Activated CD4-positive, alpha-beta T cell treated with anti-CD3 and anti-CD28 coated beads, Interleukin-2, amount 10 ng/mL, durations not matched to agents 24 days and 14 days (primary cell): ENCODE measurements around the gene HSPA1L. TPM values are rescaled to one million over a fixed set of nuclear protein-coding genes. Genes with fewer than 3 reads are reported as not detected.
"Not testable (repeated sequence)": the region's sequence is repeated elsewhere in the genome, so short reads cannot be mapped to it uniquely, and the experiment has no call there.

ENCODE experiments used
- DNase-seq: peaks from one replicate; pipeline ENCODE4 v3.0.0; 2022
- H3K27ac Mint-ChIP-seq: one replicate; pipeline ENCODE4 v1.8.0; 2022; ENCODE audit warnings: mild to moderate bottlenecking, mixed read lengths
- H3K27me3 Mint-ChIP-seq: one replicate; pipeline ENCODE4 v1.8.0; 2022; ENCODE audit warnings: mixed read lengths
- H3K36me3 Mint-ChIP-seq: one replicate; pipeline ENCODE4 v1.8.0; 2022; ENCODE audit warnings: low read depth, mild to moderate bottlenecking, mixed read lengths
- H3K4me1 Mint-ChIP-seq: one replicate; pipeline ENCODE4 v1.8.0; 2021; ENCODE audit warnings: mixed read lengths
- H3K4me3 Mint-ChIP-seq: one replicate; pipeline ENCODE4 v1.8.0; 2022; ENCODE audit warnings: mild to moderate bottlenecking, moderate library complexity, mixed read lengths
- H3K9me3 Mint-ChIP-seq: one replicate; pipeline ENCODE4 v1.8.0; 2021; ENCODE audit warnings: mixed read lengths
- intact Hi-C: fragments of 100-400 bp; cut with micrococcal nuclease; formaldehyde crosslinking; loops from one replicate; pipeline ENCODE4 v1.15.1; 2023
- total RNA-seq: library from RNA; stranded (reverse); gene quantifications from 2 replicates; pipeline ENCODE4 v1.2.3, GENCODE V29; 2022

HSPA1L gene
- total RNA-seq, 1 donor from 2014 or later, result 1.8 TPM

DNA sequence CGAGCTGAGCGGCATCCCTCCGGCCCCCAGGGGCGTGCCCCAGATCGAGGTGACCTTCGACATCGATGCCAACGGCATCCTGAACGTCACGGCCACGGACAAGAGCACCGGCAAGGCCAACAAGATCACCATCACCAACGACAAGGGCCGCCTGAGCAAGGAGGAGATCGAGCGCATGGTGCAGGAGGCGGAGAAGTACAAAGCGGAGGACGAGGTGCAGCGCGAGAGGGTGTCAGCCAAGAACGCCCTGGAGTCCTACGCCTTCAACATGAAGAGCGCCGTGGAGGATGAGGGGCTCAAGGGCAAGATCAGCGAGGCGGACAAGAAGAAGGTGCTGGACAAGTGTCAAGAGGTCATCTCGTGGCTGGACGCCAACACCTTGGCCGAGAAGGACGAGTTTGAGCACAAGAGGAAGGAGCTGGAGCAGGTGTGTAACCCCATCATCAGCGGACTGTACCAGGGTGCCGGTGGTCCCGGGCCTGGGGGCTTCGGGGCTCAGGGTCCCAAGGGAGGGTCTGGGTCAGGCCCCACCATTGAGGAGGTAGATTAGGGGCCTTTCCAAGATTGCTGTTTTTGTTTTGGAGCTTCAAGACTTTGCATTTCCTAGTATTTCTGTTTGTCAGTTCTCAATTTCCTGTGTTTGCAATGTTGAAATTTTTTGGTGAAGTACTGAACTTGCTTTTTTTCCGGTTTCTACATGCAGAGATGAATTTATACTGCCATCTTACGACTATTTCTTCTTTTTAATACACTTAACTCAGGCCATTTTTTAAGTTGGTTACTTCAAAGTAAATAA lies 2.2 kb upstream of the HSPA1L start:
- H3K27me3 Mint-ChIP-seq, intact Hi-C loops, H3K9me3 Mint-ChIP-seq: not testable (repeated sequence)
- peak; percentile 83 for DNase-seq
- Mint-ChIP-seq H3K36me3 (peaks cover 14% of the 10 kb centered on the region), H3K4me1 (peaks cover 53% of the 10 kb centered on the region), H3K4me3 (peak overlapping the region; percentile 99), H3K27ac (peak overlapping the region; percentile 96)

DNA sequence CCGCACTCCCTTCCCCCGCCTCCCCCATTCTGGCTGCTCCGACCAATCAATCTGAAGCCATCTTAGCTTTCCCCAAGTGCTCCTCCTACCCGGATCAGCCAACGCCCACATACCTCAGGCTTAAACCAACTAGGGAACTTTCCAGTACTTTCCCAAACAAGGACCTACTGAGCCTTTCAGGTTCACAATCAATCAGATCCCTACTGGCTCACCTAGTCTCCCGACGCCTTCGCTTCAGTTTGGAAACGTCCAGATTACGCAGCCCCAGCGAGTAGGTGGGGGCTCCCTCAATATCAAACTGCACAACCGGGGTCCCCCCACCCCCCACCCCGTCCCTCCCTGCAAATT lies 432 bp downstream of the HSPA1L start:
- Mint-ChIP-seq H3K27ac (peak overlapping the region; percentile 97), H3K36me3 (peaks cover 25% of the 10 kb centered on the region), H3K4me3 (peak overlapping the region; percentile 97), H3K9me3 (no peaks in the 10 kb centered on the region), H3K4me1 (peaks cover 46% of the 10 kb centered on the region), H3K27me3 (no peaks in the 10 kb centered on the region)
- DNase-seq, result peak; percentile 93
- intact Hi-C loops, result loop anchor here (2.0 to 5.0 kb wide), 2 partner anchors 20 to 37 kb away; partner anchors contain the start of gene VWA7

GRCh38 chr6:31813465-31813849 lies 1.6 kb downstream of the HSPA1L start:
- H3K27me3 Mint-ChIP-seq, result no peaks in the 10 kb centered on the region
- H3K36me3 Mint-ChIP-seq, result peaks cover 23% of the 10 kb centered on the region
- intact Hi-C loops, result loop anchor here (2.0 to 5.0 kb wide), 2 partner anchors 19 to 36 kb away; partner anchors contain the start of genes VARS1 and VWA7
- H3K4me3 Mint-ChIP-seq, result peak overlapping the region; percentile 97
- no peak for DNase-seq
- peak overlapping the region; percentile 91 for H3K27ac Mint-ChIP-seq
- H3K9me3 Mint-ChIP-seq, result no peaks in the 10 kb centered on the region
- peaks cover 40% of the 10 kb centered on the region for H3K4me1 Mint-ChIP-seq

GRCh38 chr6:31811645-31812044 lies 3.4 kb downstream of the HSPA1L start:
- Mint-ChIP-seq H3K27ac (no peak overlapping the region), H3K36me3 (peaks cover 12% of the 10 kb centered on the region), H3K9me3 (no peaks in the 10 kb centered on the region), H3K27me3 (no peaks in the 10 kb centered on the region), H3K4me1 (peaks cover 35% of the 10 kb centered on the region), H3K4me3 (no peak overlapping the region)
- no peak for DNase-seq
- intact Hi-C loops, result loop anchor here (2.0 to 5.0 kb wide), 2 partner anchors 17 to 34 kb away; partner anchors contain the start of genes VARS1 and VWA7

GRCh38 chr6:31808599-31808998 lies 6.5 kb downstream of the HSPA1L start:
- intact Hi-C loops, H3K4me3 Mint-ChIP-seq, DNase-seq, H3K27ac Mint-ChIP-seq, H3K9me3 Mint-ChIP-seq, H3K27me3 Mint-ChIP-seq: not testable (repeated sequence)
- peaks cover 26% of the 10 kb centered on the region for H3K36me3 Mint-ChIP-seq
- H3K4me1 Mint-ChIP-seq, result peaks cover 33% of the 10 kb centered on the region

DNA sequence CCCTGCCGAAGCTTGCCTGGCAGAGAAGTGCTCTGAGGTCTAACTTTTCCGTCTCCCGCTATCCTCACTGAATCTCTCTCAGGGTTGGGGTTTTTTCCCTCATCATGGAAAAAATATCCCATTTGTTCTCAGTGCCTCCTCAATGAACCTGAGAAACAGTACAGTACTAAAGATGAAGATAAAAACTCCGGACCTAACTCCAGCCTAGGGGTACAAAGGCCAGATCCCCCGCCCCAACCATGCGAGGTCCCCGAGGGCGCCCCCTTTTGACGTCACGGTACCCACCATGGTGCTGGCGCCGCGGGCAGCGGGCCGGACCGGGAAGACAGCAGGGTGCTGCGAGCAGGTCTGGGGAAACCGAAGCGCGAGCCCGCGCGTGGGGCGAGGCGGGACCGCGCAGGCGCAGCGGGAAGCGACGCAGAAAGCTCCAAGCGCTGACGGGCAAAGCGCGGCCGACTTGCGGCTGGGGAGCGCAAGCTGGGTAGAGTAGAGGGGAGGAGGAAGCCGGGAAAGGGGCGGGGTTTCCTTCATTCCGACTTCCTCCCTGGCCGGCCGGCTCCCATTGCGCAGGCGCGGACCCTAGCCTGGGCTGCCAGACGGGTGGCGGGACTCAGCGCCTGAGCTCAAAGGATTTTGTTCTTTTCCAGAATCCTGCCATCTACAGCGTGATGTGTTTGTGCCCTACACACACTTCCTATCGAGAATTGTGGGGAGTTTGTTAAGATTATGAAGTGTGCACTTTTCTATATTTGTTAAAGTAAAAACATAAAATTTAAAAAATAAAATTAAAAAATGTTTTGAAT lies 8.4 kb downstream of the HSPA1L start, which contains the start of gene LSM2:
Gene LSM2 (minus strand): TSS at position 497 of the 803 bp plus-strand sequence. CDS start 209 bp downstream, at position 288.
- Mint-ChIP-seq H3K4me3 (peak within 1 kb of the TSS; percentile 91), H3K27me3 (no peaks in the 10 kb centered on the region), H3K4me1 (peaks cover 21% of the 10 kb centered on the region), H3K27ac (peak within 1 kb of the TSS; percentile 94), H3K36me3 (peaks cover 35% of the 10 kb centered on the region), H3K9me3 (no peaks in the 10 kb centered on the region)
- intact Hi-C loops, result loop anchor here (1.0 to 2.0 kb wide), 2 partner anchors 11 to 20 kb away; partner anchors contain the start of genes HSPA1B and VARS1
- peak; percentile 99 for DNase-seq

DNA sequence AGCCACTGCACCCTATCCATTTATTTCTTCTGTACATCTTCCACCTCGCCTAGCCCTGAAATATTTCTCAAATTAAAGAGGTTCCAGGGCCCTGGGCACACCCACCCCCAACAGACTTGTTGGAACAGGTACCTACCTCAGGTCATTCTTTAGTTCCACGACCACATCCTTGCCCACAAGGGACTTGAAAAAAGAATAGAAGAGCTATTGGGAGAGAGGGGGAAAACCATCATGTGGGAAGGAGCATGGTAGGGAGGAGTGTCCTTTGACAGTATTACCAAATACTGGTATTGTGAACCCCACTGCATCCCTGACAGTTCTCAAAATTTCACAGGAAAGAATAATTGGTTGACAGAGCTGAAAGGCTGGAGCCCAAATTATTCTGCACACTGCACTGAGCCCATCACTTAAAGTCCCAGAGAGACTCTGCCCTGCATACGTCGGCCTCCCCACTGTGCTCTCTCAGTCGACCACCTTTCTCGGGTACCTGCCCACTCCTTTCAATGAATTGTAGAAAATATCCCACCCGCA lies 9.1 kb downstream of the HSPA1L start:
- H3K27ac Mint-ChIP-seq, result peak overlapping the region; percentile 94
- intact Hi-C loops, result loop anchor here (2.0 kb wide), 1 partner anchor 21 kb away; the partner anchor contains the start of gene HSPA1B
- H3K4me1 Mint-ChIP-seq, result peaks cover 20% of the 10 kb centered on the region
- H3K4me3 Mint-ChIP-seq, result peak overlapping the region; percentile 91
- DNase-seq, result peak; percentile 67
- H3K9me3 Mint-ChIP-seq, result no peaks in the 10 kb centered on the region
- H3K27me3 Mint-ChIP-seq, result no peaks in the 10 kb centered on the region
- H3K36me3 Mint-ChIP-seq, result peaks cover 38% of the 10 kb centered on the region

DNA sequence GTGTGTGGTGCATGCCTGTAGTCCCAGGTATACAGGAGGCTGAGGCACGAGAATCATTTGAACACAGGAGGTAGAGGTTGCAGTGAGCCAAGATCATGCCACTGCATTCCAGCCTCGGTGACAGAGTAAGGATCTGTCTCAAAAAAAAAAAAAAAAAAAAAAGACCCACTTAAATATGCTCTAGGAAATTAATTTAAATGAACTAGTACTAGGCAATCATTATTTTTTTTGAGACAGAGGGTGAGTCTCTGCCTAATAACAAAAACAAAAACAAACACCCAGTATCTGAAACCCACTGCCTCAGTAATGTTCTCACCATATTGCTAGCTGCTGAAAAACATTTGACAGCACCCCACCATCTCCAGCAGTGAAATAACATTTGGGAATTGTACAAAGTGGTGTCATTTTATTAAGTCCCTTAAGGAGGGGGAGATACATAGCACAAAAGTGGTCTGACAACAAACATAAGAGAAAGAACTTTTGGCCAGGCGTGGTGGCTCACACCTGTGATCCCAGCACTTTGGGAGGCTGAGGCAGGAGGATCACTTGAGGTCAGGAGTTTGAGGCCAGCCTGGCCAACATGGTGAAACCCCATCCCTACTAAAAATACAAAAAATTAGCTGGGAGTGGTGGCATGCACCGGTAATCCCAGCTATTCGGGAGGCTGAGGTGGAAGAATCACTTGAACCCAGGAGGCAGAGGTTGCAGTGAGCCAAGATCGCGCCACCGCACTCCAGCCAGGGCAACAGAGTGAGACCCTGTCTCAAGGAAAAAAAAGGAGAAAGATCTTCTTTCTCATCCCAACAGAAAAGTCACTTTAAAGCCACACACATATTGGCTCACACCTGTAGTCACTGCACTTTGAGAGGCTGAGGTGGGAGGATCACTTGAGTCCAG lies 13.8 kb downstream of the HSPA1L start:
- H3K4me1 Mint-ChIP-seq, result peaks cover 30% of the 10 kb centered on the region

DNA sequence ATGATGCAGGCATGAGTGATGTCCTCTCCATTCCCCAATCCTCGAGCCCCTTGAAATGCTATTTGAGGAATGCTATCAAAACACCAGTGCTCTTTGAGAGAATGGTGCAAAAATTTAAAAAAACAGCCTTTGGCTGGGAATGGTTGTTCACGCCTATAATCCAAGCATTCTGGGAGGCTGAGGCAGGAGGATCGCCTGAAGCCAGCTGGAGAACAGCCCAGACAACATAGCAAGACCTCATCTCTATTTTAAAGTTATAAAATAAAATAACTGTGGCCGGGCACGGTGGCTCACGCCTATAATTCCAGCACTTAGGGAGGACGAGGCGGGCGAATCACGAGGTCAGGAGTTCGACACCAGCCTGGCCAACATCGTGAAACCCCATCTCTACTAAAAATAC lies 15.3 kb downstream of the HSPA1L start:
- DNase-seq, result no peak
- intact Hi-C loops, result no loop called here
- peaks cover 33% of the 10 kb centered on the region for H3K36me3 Mint-ChIP-seq
- H3K4me1 Mint-ChIP-seq, result peaks cover 25% of the 10 kb centered on the region
- no peaks in the 10 kb centered on the region for H3K9me3 Mint-ChIP-seq
- H3K4me3 Mint-ChIP-seq, result no peak overlapping the region
- no peak overlapping the region for H3K27ac Mint-ChIP-seq
- H3K27me3 Mint-ChIP-seq, result no peaks in the 10 kb centered on the region

More for the DNA sequence above, 13.8 kb downstream of the HSPA1L start:
- H3K27me3 Mint-ChIP-seq, H3K27ac Mint-ChIP-seq, H3K4me3 Mint-ChIP-seq, DNase-seq, H3K9me3 Mint-ChIP-seq, intact Hi-C loops: not testable (repeated sequence)
- H3K36me3 Mint-ChIP-seq, result peaks cover 33% of the 10 kb centered on the region

- no peaks in the 10 kb centered on the region for H3K9me3 Mint-ChIP-seq
- peaks cover 31% of the 10 kb centered on the region for H3K36me3 Mint-ChIP-seq
- DNase-seq, result peak; percentile 84
- H3K27me3 Mint-ChIP-seq, result no peaks in the 10 kb centered on the region
- H3K27ac Mint-ChIP-seq, result peak overlapping the region; percentile 85
- peaks cover 33% of the 10 kb centered on the region for H3K4me1 Mint-ChIP-seq
- peak overlapping the region; percentile 76 for H3K4me3 Mint-ChIP-seq
- intact Hi-C loops, result no loop called here
Measured at GRCh38 chr6:31797588-31797987, 17.5 kb downstream of the HSPA1L start.

DNA sequence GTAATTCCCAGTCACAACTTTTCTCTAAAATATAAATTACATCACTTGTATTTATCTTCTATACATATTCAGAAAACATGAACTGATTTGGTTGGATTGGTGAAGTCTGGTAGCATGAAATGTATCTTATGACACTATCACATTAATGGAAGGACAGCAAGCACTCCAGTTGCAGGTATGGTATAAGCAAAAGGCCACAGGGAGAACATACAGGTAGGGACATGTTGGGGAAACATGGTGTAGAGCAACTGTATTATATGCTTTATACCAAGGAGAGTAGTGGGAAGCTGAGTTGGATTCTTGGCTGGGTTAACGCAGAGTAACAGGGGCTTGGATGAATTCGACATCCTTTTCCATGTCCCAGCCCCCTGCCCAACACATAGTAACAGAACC lies 18.1 kb downstream of the HSPA1L start:
- Mint-ChIP-seq H3K4me3 (peak overlapping the region; percentile 13), H3K27me3 (no peaks in the 10 kb centered on the region), H3K9me3 (no peaks in the 10 kb centered on the region), H3K36me3 (peaks cover 33% of the 10 kb centered on the region), H3K27ac (peak overlapping the region; percentile 69), H3K4me1 (peaks cover 33% of the 10 kb centered on the region)
- intact Hi-C loops, result no loop called here
- DNase-seq, result no peak

DNA sequence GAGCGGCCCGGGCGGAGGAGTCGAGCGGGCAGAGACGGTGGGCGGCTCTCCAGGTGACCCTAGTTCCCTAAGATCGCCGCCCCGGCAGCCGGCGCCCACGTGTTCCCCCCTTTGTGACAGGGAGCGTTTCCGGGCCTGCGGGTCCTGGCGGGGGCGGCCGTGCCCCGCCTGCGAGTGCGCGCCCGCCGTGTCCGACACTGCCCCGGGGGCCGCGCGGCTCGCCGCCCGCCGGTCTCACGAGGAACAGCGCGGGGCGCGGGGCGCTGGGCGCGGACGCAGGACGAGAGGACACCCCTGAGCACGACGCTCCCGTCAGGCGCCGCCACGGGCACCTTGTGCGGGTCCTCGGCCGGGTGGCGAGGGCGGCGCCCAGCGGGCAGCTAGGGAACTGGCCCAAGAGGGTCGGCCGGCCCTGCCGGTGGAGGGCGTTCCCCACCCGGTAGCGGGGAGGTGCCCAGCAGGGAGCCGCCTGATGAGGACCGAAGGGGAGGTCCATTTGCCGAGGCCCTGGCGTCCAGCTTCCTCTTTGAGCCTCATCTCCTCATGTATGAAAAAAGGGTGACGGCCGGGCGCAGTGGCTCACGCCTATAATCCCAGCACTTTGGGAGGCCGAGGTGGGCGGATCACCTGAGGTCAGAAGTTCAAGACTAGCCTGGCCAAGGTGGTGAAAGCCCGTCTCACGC lies 19.3 kb downstream of the HSPA1L start, which contains the start of gene VARS1:
Gene VARS1 (minus strand): TSS at position 137 of the 683 bp plus-strand sequence. CDS start 535 bp downstream, outside the sequence.
- H3K4me1 Mint-ChIP-seq, result peaks cover 34% of the 10 kb centered on the region
- peaks cover 33% of the 10 kb centered on the region for H3K36me3 Mint-ChIP-seq
- no peaks in the 10 kb centered on the region for H3K9me3 Mint-ChIP-seq
- DNase-seq, result peak; percentile 96
- peak within 1 kb of the TSS; percentile 97 for H3K27ac Mint-ChIP-seq
- peak within 1 kb of the TSS; percentile 86 for H3K4me3 Mint-ChIP-seq
- intact Hi-C loops, result loop anchor here (1.0 to 2.0 kb wide), 6 partner anchors 12 to 67 kb away; partner anchors contain the start of genes DDAH2, HSPA1B and VWA7
- H3K27me3 Mint-ChIP-seq, result no peaks in the 10 kb centered on the region
